NB4 (cell line): Measurements from ENCODE around the gene ZSCAN29.
A peak's percentile ranks its signal among the peaks of the same experiment; 100 is the strongest.

Source experiments
- DNase-seq: peaks from one replicate; pipeline ENCODE4 v3.0.0; 2010; ENCODE audit warnings: low read depth
- H3K4me3 ChIP-seq: one replicate; pipeline ENCODE4 v1.5.1; 2011; ENCODE audit warnings: mild to moderate bottlenecking, low read depth, low read length, moderate library complexity
- CTCF ChIP-seq: IDR thresholded peaks from one replicate; pipeline ENCODE4 v1.5.1; 2012; ENCODE audit warnings: low read depth, low read length
- MAX ChIP-seq: IDR thresholded peaks from 2 replicates; pipeline ENCODE4 v1.6.1; 2011; ENCODE audit warnings: low read depth, low read length
- MYC ChIP-seq: IDR thresholded peaks from 2 replicates; pipeline ENCODE4 v1.6.1; 2011; ENCODE audit warnings: low read depth, low read length
- POLR2A ChIP-seq: IDR thresholded peaks from 2 replicates; pipeline ENCODE4 v1.6.1; 2011; ENCODE audit warnings: mild to moderate bottlenecking; ENCODE audit not compliant: insufficient read length; ENCODE audit errors: extremely low read depth

Gene ZSCAN29

GRCh38 chr15:43390723-43391122 lies 19.9 kb upstream of the ZSCAN29 start:
- TF ChIP-seq MAX (no peak), POLR2A (no peak), CTCF (no peak), MYC (no peak)
- peak; percentile 36 for DNase-seq
- H3K4me3 ChIP-seq = no peak overlapping the region

GRCh38 chr15:43383070-43383469 lies 12.2 kb upstream of the ZSCAN29 start:
- no peak for DNase-seq
- TF ChIP-seq CTCF = no peak
- no peak overlapping the region for H3K4me3 ChIP-seq

GRCh38 chr15:43382310-43382709 lies 11.5 kb upstream of the ZSCAN29 start:
- no peak overlapping the region for H3K4me3 ChIP-seq
- no peak for DNase-seq
- TF ChIP-seq POLR2A (no peak), MAX (no peak), CTCF (no peak), MYC (no peak)

GRCh38 chr15:43378601-43379000 lies 7.8 kb upstream of the ZSCAN29 start:
- TF ChIP-seq POLR2A (no peak), MAX (no peak), MYC (no peak), CTCF (no peak)
- no peak overlapping the region for H3K4me3 ChIP-seq
- no peak for DNase-seq

- TF ChIP-seq MYC (no peak), CTCF (peak; percentile 89)
- DNase-seq = peak; percentile 50
- no peak overlapping the region for H3K4me3 ChIP-seq
Observed at GRCh38 chr15:43376017-43376705, 5.3 kb upstream of the ZSCAN29 start.

- H3K4me3 ChIP-seq = peak overlapping the region; percentile 94
- peak; percentile 51 for DNase-seq
- TF ChIP-seq MAX = no peak
- TF ChIP-seq POLR2A = no peak
- TF ChIP-seq MYC = no peak
- no peak for TF ChIP-seq CTCF
Observed at GRCh38 chr15:43370310-43370974, 401 bp downstream of the ZSCAN29 start.
